ENCODE data around the gene CXCR2.

CXCR2 gene

DNA sequence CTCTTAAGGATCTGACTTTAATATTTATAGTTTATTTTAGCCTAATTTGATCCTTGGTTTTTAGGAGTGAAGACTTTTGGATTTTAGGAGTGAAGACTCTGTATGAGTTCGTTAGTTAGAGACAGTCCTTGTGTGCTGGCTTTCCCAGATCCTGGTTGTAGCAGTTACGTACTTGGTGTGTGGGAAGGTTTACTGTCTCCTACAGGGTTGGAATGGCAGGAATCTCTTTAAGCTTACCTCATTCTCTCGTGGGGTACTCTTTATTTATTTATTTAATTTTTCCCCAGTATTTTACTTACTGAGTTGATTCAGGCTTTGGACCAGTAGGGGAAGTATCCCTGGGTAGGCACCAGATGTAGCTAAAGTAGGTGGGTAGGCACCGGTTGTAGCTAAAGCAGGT is 1.8 kb upstream of the CXCR2 start:
- Histone ChIP-seq H3K36me3 (ENCODE audit: low read depth) (no peaks in the 10 kb centered on the region), H3K27ac (ENCODE audit: poor library complexity, severe bottlenecking) (no peak overlapping the region), H3K4me1 (ENCODE audit: insufficient read depth, poor library complexity, severe bottlenecking) (no peaks in the 10 kb centered on the region), H3K27me3 (ENCODE audit: insufficient read depth, poor library complexity, severe bottlenecking) (no peaks in the 10 kb centered on the region), H3K4me3 (ENCODE audit: severe bottlenecking) (no peak overlapping the region), H3K9me3 (ENCODE audit: severe bottlenecking) (no peaks in the 10 kb centered on the region)
- DNase-seq (ENCODE audit: low spot score) (no peak), ATAC-seq (ENCODE audit: low read depth) (no peak)
- TF ChIP-seq, protein P1, sequence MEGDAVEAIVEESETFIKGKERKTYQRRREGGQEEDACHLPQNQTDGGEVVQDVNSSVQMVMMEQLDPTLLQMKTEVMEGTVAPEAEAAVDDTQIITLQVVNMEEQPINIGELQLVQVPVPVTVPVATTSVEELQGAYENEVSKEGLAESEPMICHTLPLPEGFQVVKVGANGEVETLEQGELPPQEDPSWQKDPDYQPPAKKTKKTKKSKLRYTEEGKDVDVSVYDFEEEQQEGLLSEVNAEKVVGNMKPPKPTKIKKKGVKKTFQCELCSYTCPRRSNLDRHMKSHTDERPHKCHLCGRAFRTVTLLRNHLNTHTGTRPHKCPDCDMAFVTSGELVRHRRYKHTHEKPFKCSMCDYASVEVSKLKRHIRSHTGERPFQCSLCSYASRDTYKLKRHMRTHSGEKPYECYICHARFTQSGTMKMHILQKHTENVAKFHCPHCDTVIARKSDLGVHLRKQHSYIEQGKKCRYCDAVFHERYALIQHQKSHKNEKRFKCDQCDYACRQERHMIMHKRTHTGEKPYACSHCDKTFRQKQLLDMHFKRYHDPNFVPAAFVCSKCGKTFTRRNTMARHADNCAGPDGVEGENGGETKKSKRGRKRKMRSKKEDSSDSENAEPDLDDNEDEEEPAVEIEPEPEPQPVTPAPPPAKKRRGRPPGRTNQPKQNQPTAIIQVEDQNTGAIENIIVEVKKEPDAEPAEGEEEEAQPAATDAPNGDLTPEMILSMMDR (IDR thresholded peaks at IDR 0.05; ENCODE audit: poor library complexity, severe bottlenecking): no peak

DNA sequence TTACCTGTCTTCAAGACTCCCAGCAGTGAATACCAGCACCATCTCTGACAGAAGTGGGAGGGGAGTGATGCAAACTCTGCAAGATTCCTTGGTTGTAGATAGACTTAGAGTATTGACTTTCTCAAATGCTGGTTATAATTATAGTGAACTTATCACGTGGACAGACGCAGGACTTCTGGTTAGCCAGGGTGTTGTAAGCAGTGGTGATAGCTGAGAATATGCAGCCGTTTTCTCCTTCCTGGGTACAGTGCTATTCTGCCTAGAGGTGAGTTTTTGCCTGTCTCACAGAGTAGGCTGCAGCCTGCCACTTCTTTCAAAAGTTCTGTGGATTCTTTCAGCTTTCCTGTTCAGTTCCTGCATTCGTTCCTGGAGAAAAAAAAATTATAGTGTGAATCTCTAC is 733 bp upstream of the CXCR2 start:
- Histone ChIP-seq H3K27me3 (ENCODE audit: insufficient read depth, poor library complexity, severe bottlenecking) (no peaks in the 10 kb centered on the region), H3K9me3 (ENCODE audit: severe bottlenecking) (no peaks in the 10 kb centered on the region), H3K36me3 (ENCODE audit: low read depth) (no peaks in the 10 kb centered on the region), H3K27ac (ENCODE audit: poor library complexity, severe bottlenecking) (no peak overlapping the region), H3K4me1 (ENCODE audit: insufficient read depth, poor library complexity, severe bottlenecking) (no peaks in the 10 kb centered on the region), H3K4me3 (ENCODE audit: severe bottlenecking) (no peak overlapping the region)
- TF ChIP-seq, protein P1 (IDR thresholded peaks at IDR 0.05; ENCODE audit: poor library complexity, severe bottlenecking): no peak
- DNase-seq (ENCODE audit: low spot score) (no peak), ATAC-seq (ENCODE audit: low read depth) (no peak)

DNA sequence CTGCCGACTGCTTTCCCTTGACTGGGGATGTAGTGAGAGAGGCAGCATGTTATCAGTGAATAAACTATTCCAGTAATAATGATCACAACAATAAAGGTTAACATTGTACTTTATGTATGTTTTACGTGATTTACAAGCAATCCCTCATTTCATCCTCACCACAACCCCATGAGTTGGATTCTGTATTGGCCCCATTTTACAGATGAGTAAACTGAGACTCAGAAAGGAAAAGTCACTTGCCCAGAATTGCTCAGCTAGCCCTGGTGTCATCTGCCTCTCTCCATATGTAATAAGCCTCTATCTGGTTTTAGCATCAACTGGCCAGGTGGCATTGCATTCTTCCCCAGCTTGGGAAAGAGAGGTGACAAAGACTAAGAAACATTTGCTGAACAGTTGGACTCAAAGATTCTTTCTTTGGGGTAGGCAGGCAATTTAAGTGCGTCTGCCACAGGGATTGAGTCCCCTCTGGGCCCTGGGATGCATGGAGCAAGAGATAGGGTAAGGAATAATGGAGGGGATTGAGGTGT is 2.2 kb downstream of the CXCR2 start:
- DNase-seq (ENCODE audit: low spot score) (no peak), ATAC-seq (ENCODE audit: low read depth) (no peak)
- TF ChIP-seq, protein P1 (IDR thresholded peaks at IDR 0.05; ENCODE audit: poor library complexity, severe bottlenecking): no peak

DNA sequence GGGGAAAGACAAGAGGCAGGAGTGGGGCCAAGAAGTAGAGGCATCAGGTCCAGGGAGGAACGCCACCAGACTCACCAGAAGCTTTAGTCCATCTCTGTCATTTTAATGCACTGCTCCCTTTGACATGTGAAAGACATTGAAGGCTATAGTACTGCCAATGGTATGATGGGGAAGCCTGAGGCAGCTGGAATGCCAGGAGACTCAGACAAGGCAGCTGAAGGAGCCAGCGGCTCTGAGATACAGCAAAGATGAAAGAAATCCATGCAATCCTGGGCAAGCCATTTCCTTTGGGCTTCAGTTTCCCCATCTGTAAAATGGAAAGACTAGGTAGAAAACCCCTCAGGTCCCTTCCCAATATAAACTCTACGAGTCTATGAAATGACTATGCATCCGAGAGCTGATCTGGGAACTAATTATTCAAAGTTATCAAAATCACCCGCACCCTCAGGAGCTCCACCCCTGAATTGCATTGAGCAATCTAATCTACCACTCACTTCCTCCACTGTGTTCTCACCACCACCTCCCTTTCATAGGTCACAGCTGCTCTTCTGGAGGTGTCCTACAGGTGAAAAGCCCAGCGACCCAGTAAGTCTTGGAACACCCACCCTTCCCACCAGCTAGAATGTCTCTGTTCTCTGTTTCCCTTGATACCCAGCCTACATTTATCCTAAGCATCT is 3.1 kb downstream of the CXCR2 start:
- Histone ChIP-seq H3K27me3 (ENCODE audit: insufficient read depth, poor library complexity, severe bottlenecking) (no peaks in the 10 kb centered on the region), H3K27ac (ENCODE audit: poor library complexity, severe bottlenecking) (no peak overlapping the region), H3K36me3 (ENCODE audit: low read depth) (no peaks in the 10 kb centered on the region), H3K4me3 (ENCODE audit: severe bottlenecking) (no peak overlapping the region), H3K9me3 (ENCODE audit: severe bottlenecking) (no peaks in the 10 kb centered on the region), H3K4me1 (ENCODE audit: insufficient read depth, poor library complexity, severe bottlenecking) (no peaks in the 10 kb centered on the region)
- DNase-seq (ENCODE audit: low spot score): no peak
- TF ChIP-seq, protein P1 (IDR thresholded peaks at IDR 0.05; ENCODE audit: poor library complexity, severe bottlenecking): no peak
- no peak for ATAC-seq (ENCODE audit: low read depth)

More for the DNA sequence above, 2.2 kb downstream of the CXCR2 start:
- no peaks in the 10 kb centered on the region for H3K4me1 ChIP-seq (ENCODE audit: insufficient read depth, poor library complexity, severe bottlenecking)
- no peaks in the 10 kb centered on the region for H3K36me3 ChIP-seq (ENCODE audit: low read depth)
- no peak overlapping the region for H3K27ac ChIP-seq (ENCODE audit: poor library complexity, severe bottlenecking)
- no peak overlapping the region for H3K4me3 ChIP-seq (ENCODE audit: severe bottlenecking)
- no peaks in the 10 kb centered on the region for H3K9me3 ChIP-seq (ENCODE audit: severe bottlenecking)
- no peaks in the 10 kb centered on the region for H3K27me3 ChIP-seq (ENCODE audit: insufficient read depth, poor library complexity, severe bottlenecking)

DNA sequence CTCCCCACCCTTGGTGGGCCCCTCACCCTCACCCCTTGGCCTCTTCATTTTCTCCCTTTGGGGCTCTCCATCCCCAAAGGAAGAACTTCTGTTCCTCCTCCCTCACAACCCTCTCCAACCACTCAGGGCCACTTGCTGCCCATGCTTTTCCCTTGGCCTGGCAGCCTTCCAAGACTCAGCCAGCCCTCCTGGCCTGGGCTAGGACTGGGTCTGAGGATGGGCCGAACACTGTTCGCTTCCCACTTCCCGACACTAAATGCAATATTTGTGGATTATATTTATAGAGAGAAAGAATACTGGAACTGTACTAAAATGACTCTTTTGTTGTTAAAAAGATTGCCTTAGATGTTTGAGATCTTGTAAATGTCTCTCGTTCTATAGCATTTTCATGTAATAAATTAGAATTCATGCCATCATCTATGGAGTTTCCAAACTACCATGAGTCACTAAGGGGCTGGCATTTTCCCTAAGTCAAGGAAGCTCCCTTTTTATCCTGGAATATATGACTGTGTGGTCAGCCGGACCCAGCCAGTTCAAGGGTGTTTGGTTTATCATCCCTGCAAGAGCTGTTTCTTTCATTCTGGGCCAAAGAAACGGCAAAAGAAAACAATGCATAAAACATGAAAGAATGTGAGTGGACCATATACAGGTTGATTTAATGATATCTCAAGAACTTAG is 3.8 kb downstream of the CXCR2 start:
- no peaks in the 10 kb centered on the region for H3K36me3 ChIP-seq (ENCODE audit: low read depth)
- no peak overlapping the region for H3K27ac ChIP-seq (ENCODE audit: poor library complexity, severe bottlenecking)
- no peaks in the 10 kb centered on the region for H3K4me1 ChIP-seq (ENCODE audit: insufficient read depth, poor library complexity, severe bottlenecking)
- ATAC-seq (ENCODE audit: low read depth) (peak; percentile 87), DNase-seq (ENCODE audit: low spot score) (no peak)
- H3K27me3 ChIP-seq (ENCODE audit: insufficient read depth, poor library complexity, severe bottlenecking): no peaks in the 10 kb centered on the region
- TF ChIP-seq, protein P1 (IDR thresholded peaks at IDR 0.05; ENCODE audit: poor library complexity, severe bottlenecking): no peak
- no peaks in the 10 kb centered on the region for H3K9me3 ChIP-seq (ENCODE audit: severe bottlenecking)
- no peak overlapping the region for H3K4me3 ChIP-seq (ENCODE audit: severe bottlenecking)

All from RWPE2 (cell line).